Natural killer cell (primary cell): ENCODE measurements around the gene TRIM38. TPM values are rescaled to one million over a fixed set of nuclear protein-coding genes. Genes with fewer than 3 reads are reported as not detected.

Experiments used
- ATAC-seq, 3 donors: fragments of 150-1000 bp in 2 of 3; fragments of 200-7000 bp in 1 of 3; cut with Tn5 transposase; 1 replicate in 1 of 3; 2 replicates in 2 of 3; pipeline ENCODE4 v1.10.0; 2021; ENCODE audit warnings: mild to moderate bottlenecking in 2 of 3, moderate library complexity in 2 of 3
- DNase-seq, 2 donors: peaks; one replicate each; pipeline versions ENCODE4 v3.0.0 to v3.0.0-alpha.2; 2013 to 2021; ENCODE audit warnings: mixed read lengths in 1 of 2
- H3K27ac ChIP-seq: one replicate; pipeline ENCODE4 v1.5.1; 2013; ENCODE audit warnings: mild to moderate bottlenecking, low read length
- H3K27me3 ChIP-seq: one replicate; pipeline ENCODE4 v1.6.1; 2013; ENCODE audit warnings: low read length; ENCODE audit not compliant: control insufficient read depth, insufficient read depth
- H3K36me3 ChIP-seq: one replicate; pipeline ENCODE4 v1.6.1; 2013; ENCODE audit warnings: low read length; ENCODE audit not compliant: control insufficient read depth, insufficient read depth
- H3K4me1 ChIP-seq: one replicate; pipeline ENCODE4 v1.6.1; 2013; ENCODE audit warnings: low read length; ENCODE audit not compliant: control insufficient read depth, insufficient read depth
- H3K4me3 ChIP-seq: one replicate; pipeline ENCODE4 v1.5.1; 2013; ENCODE audit warnings: low read length
- H3K9me3 ChIP-seq: one replicate; pipeline ENCODE4 v1.6.1; 2013; ENCODE audit warnings: low read length; ENCODE audit not compliant: control insufficient read depth, insufficient read depth
- H3K27ac Mint-ChIP-seq, 2 donors: one replicate each; pipeline ENCODE4 v1.8.0; 2022; ENCODE audit warnings: mild to moderate bottlenecking in 2 of 2, mixed read lengths in 2 of 2, moderate library complexity in 1 of 2
- H3K27me3 Mint-ChIP-seq, 2 donors: one replicate each; pipeline ENCODE4 v1.8.0; 2022; ENCODE audit warnings: low read depth in 2 of 2, mixed read lengths in 2 of 2
- H3K36me3 Mint-ChIP-seq: one replicate; pipeline ENCODE4 v1.8.0; 2022; ENCODE audit warnings: mixed read lengths
- H3K4me1 Mint-ChIP-seq, 2 donors: one replicate each; pipeline ENCODE4 v1.8.0; 2022; ENCODE audit warnings: mixed read lengths in 2 of 2
- H3K4me3 Mint-ChIP-seq: one replicate; pipeline ENCODE4 v1.8.0; 2022; ENCODE audit warnings: mild to moderate bottlenecking, moderate library complexity, mixed read lengths
- H3K9me3 Mint-ChIP-seq, 2 donors: one replicate each; pipeline ENCODE4 v1.8.0; 2022; ENCODE audit warnings: mixed read lengths in 2 of 2
- WGBS: methylation state at CpG from one replicate; pipeline ENCODE4 v1.1.7; 2013; ENCODE audit warnings: missing lambda C conversion rate; ENCODE audit not compliant: insufficient coverage; 5-methylcytosine and 5-hydroxymethylcytosine counted together
- intact Hi-C: fragments of 100-400 bp; cut with micrococcal nuclease; formaldehyde crosslinking; loops from one replicate; pipeline ENCODE4 v1.14.2; 2022
- total RNA-seq, 4 donors: library from RNA; stranded (reverse); fragments of 120-200 nt in 1 of 4; gene quantifications; one replicate each; pipeline versions ENCODE4 v1.2.3 to v1.2.4, GENCODE V29; 2013 to 2022
- TF ChIP-seq, protein P1 (sequence below): fragments of 200-600 bp; IDR thresholded peaks from one replicate; pipeline ENCODE4 v1.8.0; 2022; ENCODE audit warnings: antibody characterized with exemption

The TRIM38 gene
- total RNA-seq, 3 donors from 2014 or later (not counting 1 experiment from before 2014, with no cell fraction given), result 25.5 to 30.5 (median 27.1) TPM

DNA sequence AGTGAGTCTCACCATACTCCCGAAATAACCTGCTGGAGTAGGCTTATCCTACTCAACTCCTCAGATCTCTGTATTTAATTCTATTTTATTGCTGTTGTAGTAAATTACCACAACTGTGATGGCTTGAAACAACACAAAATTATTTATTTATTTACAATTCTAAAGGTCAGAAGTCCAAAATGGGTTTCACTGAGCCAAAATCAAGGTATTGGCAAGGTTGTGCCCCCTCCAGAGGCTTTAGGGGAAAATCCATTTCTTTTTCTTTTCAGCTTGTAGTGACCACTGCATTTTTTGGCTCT lies 31.2 kb upstream of the TRIM38 start:
- no peaks in the 10 kb centered on the region for H3K4me1 Mint-ChIP-seq
- intact Hi-C loops, result no loop called here
- H3K36me3 Mint-ChIP-seq, result no peaks in the 10 kb centered on the region
- Histone ChIP-seq H3K27me3 (no peaks in the 10 kb centered on the region), H3K27ac (no peak overlapping the region), H3K4me1 (no peaks in the 10 kb centered on the region), H3K36me3 (no peaks in the 10 kb centered on the region), H3K9me3 (no peaks in the 10 kb centered on the region), H3K4me3 (no peak overlapping the region)
- ATAC-seq (no peak), DNase-seq (no peak)
- H3K27ac Mint-ChIP-seq, result no peak overlapping the region
- H3K27me3 Mint-ChIP-seq, result peaks cover 11 to 21% of the 10 kb centered on the region in 2 donors
- H3K4me3 Mint-ChIP-seq, result no peak overlapping the region
- TF ChIP-seq, protein P1, sequence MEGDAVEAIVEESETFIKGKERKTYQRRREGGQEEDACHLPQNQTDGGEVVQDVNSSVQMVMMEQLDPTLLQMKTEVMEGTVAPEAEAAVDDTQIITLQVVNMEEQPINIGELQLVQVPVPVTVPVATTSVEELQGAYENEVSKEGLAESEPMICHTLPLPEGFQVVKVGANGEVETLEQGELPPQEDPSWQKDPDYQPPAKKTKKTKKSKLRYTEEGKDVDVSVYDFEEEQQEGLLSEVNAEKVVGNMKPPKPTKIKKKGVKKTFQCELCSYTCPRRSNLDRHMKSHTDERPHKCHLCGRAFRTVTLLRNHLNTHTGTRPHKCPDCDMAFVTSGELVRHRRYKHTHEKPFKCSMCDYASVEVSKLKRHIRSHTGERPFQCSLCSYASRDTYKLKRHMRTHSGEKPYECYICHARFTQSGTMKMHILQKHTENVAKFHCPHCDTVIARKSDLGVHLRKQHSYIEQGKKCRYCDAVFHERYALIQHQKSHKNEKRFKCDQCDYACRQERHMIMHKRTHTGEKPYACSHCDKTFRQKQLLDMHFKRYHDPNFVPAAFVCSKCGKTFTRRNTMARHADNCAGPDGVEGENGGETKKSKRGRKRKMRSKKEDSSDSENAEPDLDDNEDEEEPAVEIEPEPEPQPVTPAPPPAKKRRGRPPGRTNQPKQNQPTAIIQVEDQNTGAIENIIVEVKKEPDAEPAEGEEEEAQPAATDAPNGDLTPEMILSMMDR, result no peak
- no peaks in the 10 kb centered on the region for H3K9me3 Mint-ChIP-seq
- no CpG with 5 or more reads among the region's 1 CpG for WGBS

DNA sequence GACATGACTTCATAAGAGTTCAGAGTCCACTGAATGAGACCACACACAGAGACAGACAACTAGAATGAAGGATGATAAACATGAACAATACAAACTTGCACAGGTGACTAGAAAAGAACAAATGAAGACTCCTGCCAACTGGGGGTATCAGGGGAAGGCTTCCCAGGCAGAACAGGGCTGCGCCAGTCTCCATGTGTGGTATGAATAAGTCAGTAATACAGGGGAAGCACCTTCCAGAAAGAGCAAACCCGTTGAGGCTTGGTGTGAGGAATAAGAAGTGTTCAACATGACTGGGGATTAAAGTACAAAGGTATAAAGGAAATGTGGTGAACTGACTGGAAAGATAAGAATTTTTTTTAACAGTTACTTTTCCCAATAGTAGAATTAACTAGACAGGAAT lies 28.4 kb upstream of the TRIM38 start:
- no peak overlapping the region for H3K4me3 ChIP-seq
- Mint-ChIP-seq H3K36me3 (no peaks in the 10 kb centered on the region), H3K27ac (no peak overlapping the region), H3K4me1 (no peaks in the 10 kb centered on the region), H3K27me3 (peaks cover 11 to 39% of the 10 kb centered on the region in 2 donors), H3K9me3 (no peaks in the 10 kb centered on the region), H3K4me3 (no peak overlapping the region)
- ATAC-seq, result no peak
- no peaks in the 10 kb centered on the region for H3K27me3 ChIP-seq
- WGBS, result 53% methylated on average over 2 of the region's 2 CpGs
- TF ChIP-seq, protein P1, result no peak
- H3K36me3 ChIP-seq, result no peaks in the 10 kb centered on the region
- intact Hi-C loops, result no loop called here
- no peak for DNase-seq
- H3K4me1 ChIP-seq, result no peaks in the 10 kb centered on the region
- H3K9me3 ChIP-seq, result no peaks in the 10 kb centered on the region
- no peak overlapping the region for H3K27ac ChIP-seq

DNA sequence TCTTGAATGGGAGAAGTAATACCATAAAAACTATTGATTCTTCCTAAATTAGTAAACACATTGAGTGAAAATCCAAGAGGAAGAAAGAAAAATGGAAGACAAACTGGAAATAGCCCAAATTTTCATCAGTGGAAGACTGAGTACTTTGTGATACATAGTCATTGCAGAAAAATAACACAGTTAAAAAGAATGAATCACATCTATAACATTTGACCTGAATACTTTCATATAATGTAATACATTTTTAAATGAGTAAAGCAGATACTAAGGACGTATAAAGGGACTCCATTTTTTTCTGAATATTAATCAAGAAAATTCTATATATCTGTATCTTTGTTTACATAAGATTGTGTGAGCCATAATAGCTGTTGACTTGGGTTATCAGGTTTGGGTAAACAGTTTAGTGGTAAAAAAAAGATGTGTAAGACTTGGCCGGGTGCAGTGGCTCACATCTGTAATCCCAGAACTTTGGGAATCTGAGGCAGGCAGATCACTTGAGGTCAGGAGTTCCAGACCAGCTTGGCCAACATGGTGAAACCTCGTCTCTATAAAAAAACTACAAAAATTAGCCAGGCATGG lies 27.8 kb upstream of the TRIM38 start:
- Histone ChIP-seq H3K36me3 (no peaks in the 10 kb centered on the region), H3K27me3 (no peaks in the 10 kb centered on the region), H3K4me1 (no peaks in the 10 kb centered on the region), H3K9me3 (no peaks in the 10 kb centered on the region), H3K4me3 (no peak overlapping the region), H3K27ac (no peak overlapping the region)
- no peak for ATAC-seq
- Mint-ChIP-seq H3K27ac (no peak overlapping the region), H3K4me3 (no peak overlapping the region), H3K9me3 (no peaks in the 10 kb centered on the region), H3K4me1 (no peaks in the 10 kb centered on the region), H3K36me3 (no peaks in the 10 kb centered on the region), H3K27me3 (peaks cover 11 to 39% of the 10 kb centered on the region in 2 donors)
- DNase-seq, result no peak
- TF ChIP-seq, protein P1, result no peak
- 83% methylated on average over 2 of the region's 3 CpGs for WGBS
- intact Hi-C loops, result no loop called here

DNA sequence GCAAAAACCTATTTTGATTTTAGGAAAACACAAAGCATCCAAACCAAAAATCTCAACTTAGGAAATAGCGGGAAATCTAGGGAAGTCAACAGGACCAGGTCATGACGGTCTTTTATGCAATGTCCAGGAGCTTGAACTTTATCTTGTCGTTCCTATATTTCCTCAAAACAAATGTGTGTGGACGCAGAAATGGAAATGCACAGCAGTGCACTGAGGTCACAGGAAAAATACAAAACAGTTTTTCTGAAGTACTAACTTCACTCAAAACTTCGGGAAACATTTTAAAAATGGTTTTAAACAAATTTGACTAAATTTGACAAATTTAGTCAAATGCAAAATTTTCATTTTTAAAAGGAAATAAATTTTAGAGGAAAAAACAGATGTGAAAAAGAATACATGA lies 26.6 kb upstream of the TRIM38 start:
- DNase-seq, result no peak
- TF ChIP-seq, protein P1, result no peak
- H3K9me3 Mint-ChIP-seq, result no peaks in the 10 kb centered on the region
- H3K36me3 ChIP-seq, result no peaks in the 10 kb centered on the region
- no peak overlapping the region for H3K27ac Mint-ChIP-seq
- WGBS, result 97% methylated on average over 4 of the region's 5 CpGs
- H3K4me3 ChIP-seq, result no peak overlapping the region
- H3K9me3 ChIP-seq, result no peaks in the 10 kb centered on the region
- intact Hi-C loops, result no loop called here
- H3K4me1 ChIP-seq, result no peaks in the 10 kb centered on the region
- no peak overlapping the region for H3K27ac ChIP-seq
- no peaks in the 10 kb centered on the region for H3K27me3 ChIP-seq
- ATAC-seq, result no peak
- H3K4me1 Mint-ChIP-seq, result no peaks in the 10 kb centered on the region
- H3K27me3 Mint-ChIP-seq, result peaks cover 11 to 39% of the 10 kb centered on the region in 2 donors
- no peaks in the 10 kb centered on the region for H3K36me3 Mint-ChIP-seq
- H3K4me3 Mint-ChIP-seq, result no peak overlapping the region
